ENCODE data around the gene LONRF2.

- no peak for TF ChIP-seq POLR2AphosphoS5 (IDR thresholded peaks at IDR 0.05; ENCODE audit: low read depth, low read length)
- TF ChIP-seq POLR2A (IDR thresholded peaks at IDR 0.05; ENCODE audit: low read depth, low read length): no peak
- no peak for TF ChIP-seq TAF1 (IDR thresholded peaks at IDR 0.05; ENCODE audit: borderline replicate concordance, low read depth, low read length)
Measured at GRCh38 chr2:100236166-100236565, 86.1 kb downstream of the LONRF2 start.

Measured in GM12892 (cell line).